CD4-positive, alpha-beta T cell treated with Interleukin-21 for 1 hour (primary cell): ENCODE results near the gene PPP1R14D.

Experiments
- DNase-seq: peaks from one replicate; pipeline ENCODE4 v3.0.0-alpha.2; 2020

PPP1R14D gene

DNA sequence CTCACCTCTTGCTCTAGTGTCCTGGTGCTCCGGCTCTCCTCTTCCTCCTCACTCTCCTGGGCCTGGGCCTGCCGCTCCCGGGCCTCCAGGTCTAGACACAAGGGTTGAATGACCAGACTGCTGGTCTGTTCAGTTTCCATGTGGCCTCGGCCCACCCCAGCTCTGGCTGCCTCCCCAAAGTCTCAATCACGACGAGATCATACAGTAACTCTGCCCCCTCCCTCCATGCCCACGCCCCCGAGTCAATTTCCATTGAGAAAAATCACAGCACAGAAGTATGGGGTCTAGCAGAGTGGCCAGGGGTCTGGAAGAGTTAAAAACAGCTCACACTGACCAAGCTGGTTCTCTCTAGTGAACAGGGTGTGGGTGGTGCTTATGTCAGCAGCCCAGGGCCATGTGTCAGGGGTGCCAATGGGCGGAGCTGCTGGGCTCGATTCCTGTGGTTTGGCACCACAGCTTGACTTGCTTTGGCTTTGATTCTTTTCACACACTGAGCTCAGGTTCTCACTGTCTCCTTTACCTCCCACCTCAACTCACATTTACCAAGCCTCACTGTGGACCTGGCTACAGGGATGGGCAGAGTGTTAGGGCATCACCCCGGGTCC lies 51.9 kb downstream of the PPP1R14D start:
- DNase-seq, result peak; percentile 69

DNA sequence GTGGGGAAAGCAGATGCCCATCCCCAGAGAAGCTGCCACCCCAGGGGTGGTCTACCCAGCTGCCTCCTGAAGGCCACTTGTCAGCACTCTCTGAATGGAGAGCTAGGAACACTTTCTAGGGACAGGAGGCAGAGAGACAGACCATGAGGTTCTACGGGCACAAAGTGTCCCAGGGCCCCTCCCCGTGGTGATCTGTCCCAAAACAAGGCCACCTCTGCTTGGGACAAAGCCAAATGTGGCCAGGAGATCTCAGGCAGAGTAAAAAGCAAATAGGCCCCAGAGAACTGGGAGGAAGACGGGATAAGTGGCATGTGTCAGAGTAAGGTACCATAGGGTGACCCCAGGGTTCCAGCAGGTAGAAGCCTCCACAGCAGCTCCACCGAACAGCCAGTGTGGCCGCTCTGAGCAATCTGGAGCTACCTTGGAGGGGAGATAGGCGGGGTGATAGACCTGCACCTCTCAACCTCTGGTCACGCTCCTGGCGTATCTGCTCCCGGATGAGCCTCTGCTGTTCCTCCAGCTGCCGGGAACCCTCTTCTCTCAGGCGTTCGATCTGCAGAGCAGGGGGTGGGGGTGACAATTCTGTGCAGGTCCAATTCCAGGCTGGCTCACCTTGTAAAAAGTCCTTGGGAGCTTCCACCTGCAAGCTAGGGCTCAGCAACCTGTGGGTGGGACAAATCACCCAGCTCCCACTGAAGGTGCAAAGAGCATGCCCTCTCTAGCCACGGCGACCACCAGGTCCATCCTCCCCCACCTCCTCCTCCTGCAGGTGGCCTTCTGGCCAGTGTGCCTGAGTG lies 52.6 kb downstream of the PPP1R14D start:
- DNase-seq, result no peak

DNA sequence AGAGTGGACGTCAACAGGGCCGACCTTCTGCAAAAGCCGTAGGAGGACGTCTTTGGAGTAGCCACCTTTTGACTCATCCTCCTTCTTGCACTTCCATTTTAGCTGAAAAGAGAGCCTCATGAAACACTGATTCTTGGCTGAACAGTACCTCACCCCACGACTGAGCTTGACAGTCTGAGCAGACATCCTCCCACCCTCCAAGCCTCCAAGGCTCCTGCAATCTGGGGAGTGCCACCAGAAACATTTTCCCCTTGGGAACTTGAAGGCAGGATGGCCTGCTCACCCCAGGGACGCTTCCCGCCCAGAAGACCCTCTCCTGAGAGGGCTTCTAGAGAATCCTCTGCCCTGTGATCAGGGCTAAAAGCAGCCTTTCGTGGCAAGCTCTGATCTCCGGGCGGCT lies 53.5 kb downstream of the PPP1R14D start:
- DNase-seq, result no peak

DNA sequence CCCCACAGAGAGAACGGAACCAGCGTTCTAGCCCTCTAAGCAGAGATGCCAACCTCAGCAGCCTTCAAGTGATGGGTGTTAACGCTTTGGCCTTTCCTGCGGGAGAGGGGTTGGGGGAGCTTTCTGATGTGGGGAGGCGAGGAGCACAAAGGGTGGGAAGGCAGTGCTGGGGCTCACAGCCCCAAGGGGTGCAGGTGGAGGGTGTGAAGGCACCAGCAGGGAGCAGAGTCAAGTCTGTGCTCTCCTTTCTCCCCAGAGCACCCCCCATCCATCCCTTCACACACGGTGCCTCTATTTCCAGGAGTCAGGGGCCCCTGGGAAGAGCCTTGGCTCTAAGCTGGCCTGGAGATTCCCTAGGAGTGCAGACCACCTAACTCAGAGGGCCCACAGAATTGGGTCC lies 54.6 kb downstream of the PPP1R14D start:
- DNase-seq, result no peak

DNA sequence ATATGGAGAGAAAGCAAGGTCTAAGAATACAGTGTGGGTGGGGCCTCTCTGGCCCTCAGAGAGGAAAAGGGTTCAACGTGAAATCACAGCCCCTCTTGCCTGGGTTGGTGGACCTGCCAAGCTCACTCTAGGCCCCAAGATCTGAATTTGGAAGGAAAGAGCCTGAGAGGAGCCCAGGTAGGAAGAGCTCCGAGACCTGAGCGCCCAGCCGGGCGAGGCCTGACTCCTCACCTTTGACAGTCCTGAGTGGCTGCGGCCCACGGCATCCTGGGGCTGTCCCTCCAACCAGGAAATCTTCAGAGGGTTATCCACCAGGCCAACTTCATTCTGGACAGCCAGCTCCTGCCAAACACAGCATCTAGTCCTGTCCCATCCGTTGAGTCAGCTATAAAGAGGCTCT lies 55.0 kb downstream of the PPP1R14D start:
- DNase-seq, result no peak

DNA sequence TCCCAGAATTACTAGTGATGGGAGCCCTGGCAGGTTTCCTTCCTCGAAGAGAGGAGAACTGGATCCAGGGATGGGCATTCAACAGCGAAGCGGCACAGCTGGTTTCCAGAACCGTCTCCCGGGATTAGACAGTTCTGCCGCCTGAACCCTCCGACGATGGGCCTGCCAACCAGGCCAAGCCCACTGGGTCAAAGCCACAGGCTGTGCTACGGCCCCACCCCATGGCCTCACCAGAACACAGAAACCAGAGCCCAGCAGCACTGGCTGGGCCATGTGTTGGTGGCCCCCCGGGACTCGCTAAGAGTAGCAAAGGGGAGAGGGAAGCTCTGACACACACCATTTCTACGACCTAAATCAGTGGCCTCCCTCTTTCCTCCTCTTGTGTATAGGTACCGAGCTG lies 56.5 kb downstream of the PPP1R14D start:
- no peak for DNase-seq

DNA sequence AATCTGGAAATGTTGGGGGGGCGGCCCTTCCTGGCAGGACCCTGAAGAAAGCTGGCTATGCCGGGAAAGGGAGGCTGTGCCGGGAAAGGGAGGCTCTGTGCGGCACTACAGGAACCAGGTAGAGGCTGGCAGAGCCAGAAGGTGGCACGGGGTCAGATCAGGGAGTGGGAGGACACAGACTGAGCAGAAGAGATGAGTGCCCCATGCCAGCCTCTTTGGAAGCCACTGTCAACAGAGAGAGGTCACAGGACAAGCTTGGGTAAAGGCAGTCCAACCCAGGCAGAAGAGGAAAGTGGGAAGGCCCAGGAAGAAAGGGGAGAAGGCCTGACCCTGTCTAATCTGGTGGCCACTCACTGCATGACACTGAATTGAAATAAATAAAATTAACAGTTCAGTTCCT lies 57.3 kb downstream of the PPP1R14D start:
- DNase-seq, result no peak

DNA sequence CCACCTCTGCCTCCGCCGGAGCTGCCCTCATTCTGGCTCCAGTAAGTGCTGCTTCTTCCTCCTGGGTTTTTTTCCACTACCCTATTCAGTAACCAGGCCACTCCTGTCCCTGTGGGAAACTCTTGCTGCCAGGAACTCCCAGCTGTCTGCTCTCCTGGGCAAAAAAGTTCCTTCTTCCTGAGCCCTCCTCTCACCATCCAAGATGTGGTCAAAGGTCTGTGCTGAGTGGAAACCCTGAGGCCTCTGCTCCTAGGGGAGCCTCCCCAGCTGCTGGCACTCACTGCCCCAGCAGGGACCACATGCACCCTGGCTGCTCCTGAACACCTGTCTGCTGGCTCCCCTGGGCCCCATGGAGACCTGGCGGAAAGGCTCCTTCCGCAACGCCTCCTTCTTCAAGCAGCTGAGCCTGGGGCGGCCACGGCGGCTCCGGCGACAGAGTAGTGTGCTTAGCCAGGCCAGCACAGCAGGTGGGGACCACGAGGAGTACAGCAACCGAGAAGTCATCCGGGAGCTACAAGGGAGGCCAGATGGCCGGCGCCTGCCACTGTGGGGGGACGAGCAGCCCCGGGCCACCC lies 58.3 kb downstream of the PPP1R14D start:
- DNase-seq, result no peak

DNA sequence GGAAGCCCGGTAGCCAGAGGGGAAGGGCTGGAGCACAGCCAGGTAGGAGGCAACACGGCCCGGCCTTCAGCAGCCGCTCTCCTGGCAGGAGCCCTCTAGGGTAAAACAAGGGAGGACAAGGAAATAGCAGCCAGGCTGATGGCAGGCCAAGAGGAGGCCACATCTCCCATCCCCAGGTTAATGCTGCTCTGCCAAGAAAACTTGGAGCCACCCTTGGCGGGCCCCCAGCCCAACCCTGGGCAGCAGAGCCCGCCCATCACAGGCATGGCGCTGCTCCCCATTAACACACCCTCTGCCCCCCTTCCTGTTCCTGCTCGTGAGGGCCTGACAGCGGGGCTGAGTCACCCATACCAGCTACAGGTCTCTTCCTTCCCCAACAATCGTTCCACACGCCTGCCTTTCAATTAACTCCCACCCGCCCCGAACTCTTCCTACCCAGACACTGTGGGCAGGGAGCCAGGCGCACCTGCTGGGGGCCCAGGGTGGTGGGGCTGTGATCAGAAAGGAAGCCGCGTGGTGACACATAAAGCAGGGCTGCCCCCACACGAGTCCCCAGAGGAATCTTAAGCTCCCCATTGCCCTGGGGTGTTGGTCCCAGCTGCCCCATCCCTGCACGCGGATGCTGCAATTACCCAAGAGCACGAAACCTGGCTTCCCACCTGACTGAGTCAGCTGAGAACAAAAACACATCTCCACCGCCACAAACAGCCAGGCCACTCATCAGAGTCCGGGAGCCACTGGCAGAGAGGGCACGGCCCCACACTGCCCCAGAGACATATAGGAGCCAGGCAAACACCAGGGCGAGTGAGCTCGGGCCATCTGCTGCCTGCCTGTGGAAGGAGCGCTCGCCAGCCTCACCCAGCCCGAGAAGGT lies 59.0 kb downstream of the PPP1R14D start, which contains the start of gene C15orf62:
C15orf62 (plus strand) TSS at position 707 of the 873 bp plus-strand sequence. CDS start 516 bp downstream, outside the sequence.
- peak; percentile 29 for DNase-seq

DNA sequence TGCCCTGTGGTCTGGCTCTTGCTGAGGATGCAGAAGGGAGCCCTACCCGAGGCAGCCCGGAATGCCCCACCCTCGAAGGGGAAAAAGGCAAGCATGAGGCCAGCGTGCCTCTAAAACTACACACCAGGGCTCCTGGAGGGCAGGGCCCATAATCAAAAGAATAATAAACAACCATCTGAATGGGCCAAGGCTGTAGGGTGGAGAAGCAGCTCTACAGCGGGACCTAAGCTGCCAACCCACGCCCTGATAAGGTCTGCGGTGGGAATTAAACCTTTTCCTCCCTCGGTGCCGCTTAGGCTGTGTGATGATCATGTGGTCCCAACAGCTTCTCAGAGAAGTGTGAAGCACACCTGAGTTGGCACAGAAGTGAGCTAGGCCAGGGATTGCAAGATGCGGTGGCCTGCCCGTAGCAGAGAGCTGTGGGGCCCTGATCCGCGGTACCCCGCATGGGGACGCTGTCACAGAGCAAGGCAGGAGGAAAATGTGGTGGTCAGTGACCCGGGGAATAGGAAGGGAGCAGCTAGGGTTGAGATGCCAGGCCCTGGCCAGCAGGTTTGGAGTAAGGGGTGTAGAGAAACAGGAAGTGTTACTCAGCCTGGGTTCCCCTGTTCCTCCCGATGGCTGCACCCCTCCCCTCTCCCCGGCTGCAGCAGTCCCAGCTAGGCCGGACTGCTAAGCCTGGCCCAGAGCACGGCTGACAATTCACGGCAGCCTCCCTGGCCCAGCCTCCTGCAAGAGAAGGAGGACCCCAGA lies 59.8 kb downstream of the PPP1R14D start:
- DNase-seq, result no peak

DNA sequence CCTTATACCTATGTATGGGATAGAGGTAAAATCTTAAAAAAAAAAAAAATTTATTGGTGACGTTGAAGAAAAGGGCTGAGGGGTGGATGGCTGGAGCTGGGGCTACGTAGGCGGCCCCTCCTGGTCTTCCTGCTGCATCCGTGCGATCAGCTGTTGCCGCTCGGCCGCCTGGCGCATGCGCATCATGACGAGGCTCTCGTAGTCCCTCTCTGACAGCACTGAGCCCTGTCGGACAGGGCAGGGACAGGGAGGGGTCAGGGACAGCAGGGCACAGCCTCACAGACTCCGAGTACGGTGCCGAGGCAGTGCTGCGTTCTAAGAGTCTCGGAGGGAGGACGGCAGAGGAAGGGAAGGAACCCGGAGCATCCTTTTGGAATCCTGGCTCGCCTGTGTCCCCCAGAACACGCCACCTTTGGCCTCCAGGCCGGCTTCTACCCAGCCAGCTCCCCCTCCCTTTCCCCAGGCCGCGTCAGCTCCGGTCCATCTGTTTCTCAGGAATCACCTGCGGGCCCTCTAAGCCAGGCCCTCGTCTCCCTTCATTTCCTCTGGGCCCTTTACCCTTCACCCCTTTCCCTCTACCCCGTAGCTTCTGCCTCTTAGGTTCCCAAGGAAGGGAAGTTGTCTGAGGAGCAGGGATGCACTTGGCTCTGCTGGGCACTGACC lies 60.5 kb downstream of the PPP1R14D start:
- no peak for DNase-seq

DNA sequence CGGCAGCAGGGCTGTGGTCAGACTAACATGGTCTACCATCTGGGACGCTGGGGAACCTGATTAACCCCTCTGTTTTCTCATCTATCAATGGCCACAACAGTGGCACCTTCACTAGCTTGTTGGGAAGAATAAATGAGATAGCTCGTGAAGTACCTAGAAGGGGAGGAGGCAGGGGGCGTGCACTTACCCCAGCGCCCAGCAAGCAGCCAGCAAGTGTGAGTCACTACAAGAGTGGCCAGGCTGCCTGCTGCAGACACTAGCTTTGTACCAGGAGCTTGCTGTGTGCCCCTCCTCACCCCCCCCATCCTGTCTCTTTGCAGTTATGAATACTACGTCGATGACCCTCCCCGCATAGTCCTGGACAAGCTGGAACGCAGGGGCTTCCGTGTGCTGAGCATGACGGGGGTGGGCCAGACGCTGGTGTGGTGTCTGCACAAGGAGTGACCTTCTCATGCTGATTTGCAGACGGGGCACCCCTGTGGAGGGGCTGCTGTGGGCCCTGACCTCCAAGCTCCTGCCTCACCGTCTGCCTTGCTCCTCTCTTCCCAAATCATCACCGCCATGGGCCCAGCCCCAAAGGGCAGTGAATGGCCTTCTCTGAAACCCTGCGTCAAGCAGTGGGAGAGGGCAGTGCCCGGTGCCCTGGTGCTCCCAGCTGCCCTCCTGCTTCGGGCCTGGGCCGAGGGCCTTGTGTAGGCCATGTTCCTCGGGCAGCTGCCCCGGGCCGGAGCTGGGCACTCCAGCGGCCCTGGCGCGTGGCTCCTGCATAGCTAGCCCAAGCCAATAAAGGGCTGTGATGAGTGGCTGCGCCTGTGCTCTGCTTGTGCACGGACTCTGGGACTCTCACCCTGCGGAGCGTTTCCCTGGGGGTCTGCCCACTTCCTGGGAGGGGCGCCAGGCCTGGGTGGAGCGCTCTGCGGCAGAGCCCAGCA lies 61.3 kb downstream of the PPP1R14D start:
- no peak for DNase-seq

DNA sequence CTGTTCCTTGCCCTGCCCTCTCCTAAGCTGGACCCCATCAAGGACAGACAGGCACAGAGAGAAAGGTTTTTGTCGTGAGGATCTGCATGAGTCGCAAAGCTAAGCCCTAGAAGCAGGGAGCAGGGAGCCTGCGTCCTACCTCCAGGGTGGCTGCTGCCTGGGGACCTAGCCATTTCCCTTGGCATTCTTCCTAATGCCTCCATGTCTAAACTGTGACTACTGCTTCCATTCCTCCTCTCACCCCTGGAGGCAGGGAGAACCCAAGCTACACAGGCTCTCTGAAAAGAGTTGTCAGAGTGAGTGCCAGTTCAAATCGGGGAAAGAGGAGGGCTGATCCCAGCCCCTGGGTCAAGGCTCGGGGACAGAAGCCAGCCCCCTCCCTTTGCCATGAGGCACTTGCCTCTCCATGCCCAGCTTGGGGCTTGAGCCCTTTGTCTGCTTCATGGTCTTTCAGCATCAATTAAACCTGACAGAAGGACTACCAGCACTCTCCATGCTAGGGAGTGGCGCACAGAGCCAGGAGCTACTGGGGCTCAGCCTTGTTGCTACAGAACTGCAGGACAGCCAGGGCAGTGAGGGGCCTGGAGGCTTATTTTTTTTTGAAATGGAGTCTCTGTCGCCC lies 62.2 kb downstream of the PPP1R14D start:
- no peak for DNase-seq
